T-helper 2 cell treated with Interferon-gamma antibody and Interleukin-4, amounts not matched to agents 100 ng/mL and 5 ng/mL, for 36 hours (primary cell): Measurements from ENCODE around the gene CSTF1. TPM values are rescaled to one million over a fixed set of nuclear protein-coding genes. Genes with fewer than 3 reads are reported as not detected.
"Not testable (repeated sequence)": the region's sequence is repeated elsewhere in the genome, so short reads cannot be mapped to it uniquely, and the experiment has no call there.

Source experiments
- intact Hi-C: fragments of 100-400 bp; cut with micrococcal nuclease; formaldehyde crosslinking; loops from one replicate; pipeline ENCODE4 v1.15.1; 2023
- total RNA-seq: library from RNA; stranded (reverse); gene quantifications from 2 replicates; pipeline ENCODE4 v1.2.3, GENCODE V29; 2022

CSTF1 gene
- total RNA-seq, 1 donor from 2014 or later, result 48.6 TPM

DNA sequence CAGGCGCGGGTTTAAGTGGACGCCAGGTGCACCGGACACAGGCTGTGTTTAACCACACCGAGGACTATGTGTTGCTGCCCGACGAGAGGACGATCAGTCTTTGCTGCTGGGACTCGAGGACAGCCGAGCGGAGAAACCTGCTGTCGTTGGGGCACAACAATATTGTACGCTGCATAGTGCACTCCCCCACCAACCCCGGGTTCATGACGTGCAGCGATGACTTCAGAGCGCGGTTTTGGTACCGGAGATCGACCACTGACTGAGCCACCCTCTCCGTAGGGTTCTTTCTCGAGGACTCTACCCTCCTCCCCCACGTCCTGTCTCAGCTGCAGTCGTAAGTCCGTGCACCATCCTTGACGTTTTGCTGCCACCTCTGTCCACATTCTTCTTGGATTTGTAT is 11.0 kb downstream of the CSTF1 start:
- intact Hi-C loops, result no loop called here

DNA sequence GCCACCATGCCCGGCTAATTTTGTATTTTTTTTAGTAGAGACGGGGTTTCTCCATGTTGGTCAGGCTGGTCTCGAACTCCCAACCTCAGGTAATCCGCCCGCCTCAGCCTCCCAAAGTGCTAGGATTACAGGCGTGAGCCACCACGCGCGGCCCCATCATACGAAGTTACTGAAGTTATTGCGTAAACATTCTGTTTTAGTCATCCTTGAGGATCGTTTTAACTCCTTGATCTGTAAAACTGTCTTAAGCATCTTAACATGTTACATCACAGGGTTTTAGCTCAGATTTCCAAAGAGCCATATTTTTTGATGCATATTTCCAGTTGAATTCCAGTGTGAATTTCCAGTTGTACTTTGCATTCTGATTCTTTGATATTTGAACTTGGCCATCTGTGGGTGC is 12.9 kb downstream of the CSTF1 start:
- intact Hi-C loops, result not testable (repeated sequence)

DNA sequence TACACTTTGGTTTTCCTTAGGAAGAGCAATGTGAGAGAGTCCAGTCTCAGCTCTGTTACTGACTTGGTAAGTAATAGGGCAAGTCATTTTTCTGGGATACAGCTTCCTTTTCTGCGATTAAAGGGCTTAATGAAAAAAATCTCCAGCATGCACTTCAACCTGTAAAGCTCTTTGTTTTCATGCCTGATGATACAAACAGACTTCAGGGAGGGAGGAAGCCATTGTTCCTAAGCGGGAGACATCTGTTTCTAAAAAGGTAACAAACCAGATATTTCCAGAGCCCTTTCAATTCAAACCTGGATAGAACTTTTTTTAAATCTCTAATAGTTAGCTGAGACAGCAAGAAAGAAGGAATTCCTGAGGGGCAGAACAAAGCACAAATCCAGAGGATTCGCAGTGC is 14.5 kb downstream of the CSTF1 start:
- intact Hi-C loops, result no loop called here

DNA sequence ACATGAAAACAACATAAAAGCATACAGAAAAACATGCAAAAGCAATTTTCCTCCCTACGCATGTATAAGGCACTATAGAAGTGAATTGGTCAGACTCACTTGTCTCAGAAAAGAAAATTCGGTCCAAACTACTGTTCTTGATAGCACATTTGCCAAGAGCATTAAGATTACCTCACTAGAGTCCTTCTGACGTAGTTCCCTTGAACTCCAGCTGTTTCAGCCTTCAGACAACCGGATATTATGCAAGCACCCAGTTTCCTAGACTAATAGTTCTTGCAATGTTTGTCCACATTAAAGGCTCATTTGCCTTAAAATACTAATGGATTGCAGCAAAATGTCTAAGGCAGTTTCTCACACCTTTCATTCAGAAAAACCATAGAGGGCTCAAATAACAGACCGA is 17.1 kb downstream of the CSTF1 start:
- intact Hi-C loops, result no loop called here

DNA sequence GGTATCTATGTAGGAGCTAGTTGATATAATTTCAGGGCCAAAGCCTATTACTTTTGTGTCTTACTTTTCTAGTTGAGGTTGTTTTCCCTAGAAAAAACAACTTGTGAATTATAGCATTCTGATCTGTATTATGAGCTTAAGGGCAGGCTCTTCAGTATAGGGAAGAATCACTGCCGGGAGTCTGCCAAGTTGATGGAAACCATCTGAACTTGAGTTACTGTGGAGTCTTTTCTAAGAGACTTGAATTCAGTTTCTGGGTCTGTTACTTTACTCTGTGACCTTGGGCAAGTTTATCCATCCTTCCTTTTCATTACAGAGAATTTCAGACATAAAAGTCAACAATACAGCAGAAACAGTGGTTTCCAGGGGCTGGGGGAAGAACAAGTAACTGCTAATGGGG is 17.5 kb downstream of the CSTF1 start:
- intact Hi-C loops, result no loop called here

DNA sequence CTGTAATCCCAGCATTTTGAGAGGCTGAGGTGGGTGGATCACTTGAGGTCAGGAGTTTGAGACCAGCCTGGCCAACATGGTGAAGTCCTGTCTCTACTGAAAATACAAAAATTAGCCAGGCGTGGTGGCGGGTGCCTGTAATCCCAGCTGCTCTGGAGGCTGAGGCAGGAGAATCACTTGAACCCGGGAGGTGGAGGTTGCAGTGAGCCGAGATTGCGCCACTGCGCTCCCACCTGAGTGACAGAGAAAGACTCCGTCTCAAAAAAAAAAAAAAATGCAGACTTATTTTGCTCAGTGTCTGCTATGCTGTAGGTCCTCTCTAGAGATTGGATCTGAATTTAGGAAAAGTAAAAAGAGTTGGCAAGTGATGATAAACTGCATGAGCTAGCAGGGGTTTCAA is 18.8 kb downstream of the CSTF1 start:
- intact Hi-C loops, result not testable (repeated sequence)

DNA sequence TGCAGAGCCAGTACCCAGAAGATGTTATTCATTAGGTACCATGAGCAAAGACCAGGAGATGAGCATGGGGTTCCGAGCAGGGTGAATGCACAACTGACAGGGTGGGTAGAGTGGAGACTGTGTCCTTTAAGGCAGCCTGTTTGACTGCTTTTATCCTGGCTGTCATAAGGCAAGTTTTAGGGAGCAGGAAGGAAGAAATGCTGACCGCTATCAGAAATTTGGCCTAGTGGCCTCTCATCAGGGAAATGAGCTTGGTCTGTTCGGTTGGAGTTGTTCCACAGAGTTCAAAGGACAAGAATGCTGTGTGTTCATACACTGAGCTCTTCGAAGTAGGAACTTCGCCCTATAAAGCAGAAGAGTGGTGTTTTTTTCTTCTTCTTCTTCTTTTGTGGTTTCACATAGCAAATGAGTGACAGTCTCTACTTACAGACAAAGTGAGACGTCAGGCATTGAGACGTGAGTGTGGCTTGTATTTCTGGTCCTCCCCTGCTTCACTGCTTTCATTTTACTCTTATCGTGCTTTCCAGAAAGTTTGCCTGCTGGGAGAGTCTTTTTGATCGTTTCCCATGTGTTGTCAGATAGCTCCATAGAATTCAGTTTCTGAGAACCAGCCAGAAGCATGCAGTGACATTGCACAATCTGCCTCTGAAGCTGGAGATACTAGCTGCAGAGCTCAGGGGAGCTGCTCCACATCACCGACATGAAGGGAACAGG is 19.5 kb downstream of the CSTF1 start, which contains the start of gene CASS4:
Gene CASS4 (plus strand): TSS at position 502 of the 714 bp plus-strand sequence. CDS start 199 bp downstream, at position 701.
- intact Hi-C loops, result loop anchor here (1.0 kb wide), 1 partner anchor 20 kb away; the partner anchor contains the start of genes AURKA and CSTF1

DNA sequence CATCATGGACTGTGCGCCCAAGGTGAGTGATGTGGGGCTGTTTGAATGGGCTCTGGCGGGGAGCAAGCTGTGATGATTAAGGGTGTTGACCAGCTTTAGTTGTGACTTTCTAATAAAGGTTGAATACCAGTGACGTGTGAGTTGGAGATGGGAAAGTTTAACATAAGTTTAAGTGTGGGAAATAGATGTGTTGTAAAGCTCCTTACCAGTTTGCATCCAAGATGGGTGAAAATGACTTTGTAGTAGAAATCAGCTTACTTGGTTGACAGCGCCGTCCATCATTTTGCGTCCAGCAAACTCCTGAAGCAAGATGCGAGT is 20.0 kb downstream of the CSTF1 start:
- intact Hi-C loops, result loop anchor here (1.0 kb wide), 1 partner anchor 20 kb away; the partner anchor contains the start of genes AURKA and CSTF1

DNA sequence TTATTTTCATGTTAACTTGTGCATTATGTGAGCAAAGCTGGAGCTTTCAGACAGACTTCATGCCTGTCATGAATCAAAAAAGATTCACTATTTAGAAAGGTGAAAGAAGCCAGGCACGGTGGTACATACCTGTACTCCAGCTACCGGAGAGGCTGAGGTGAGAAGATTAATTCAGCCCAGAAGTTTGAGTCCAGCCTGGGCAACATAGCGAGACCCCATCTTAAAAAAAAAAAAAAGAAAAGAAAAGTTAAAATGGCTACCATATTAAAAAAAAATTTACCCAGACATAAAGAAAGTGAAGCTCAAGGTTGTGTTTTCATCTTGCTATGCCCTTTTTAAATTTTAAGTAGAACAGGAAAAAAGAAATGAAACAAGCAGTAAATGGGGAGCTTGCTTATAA is 20.5 kb downstream of the CSTF1 start:
- intact Hi-C loops, result loop anchor here (1.0 kb wide), 1 partner anchor 21 kb away; the partner anchor contains the start of genes AURKA and CSTF1

DNA sequence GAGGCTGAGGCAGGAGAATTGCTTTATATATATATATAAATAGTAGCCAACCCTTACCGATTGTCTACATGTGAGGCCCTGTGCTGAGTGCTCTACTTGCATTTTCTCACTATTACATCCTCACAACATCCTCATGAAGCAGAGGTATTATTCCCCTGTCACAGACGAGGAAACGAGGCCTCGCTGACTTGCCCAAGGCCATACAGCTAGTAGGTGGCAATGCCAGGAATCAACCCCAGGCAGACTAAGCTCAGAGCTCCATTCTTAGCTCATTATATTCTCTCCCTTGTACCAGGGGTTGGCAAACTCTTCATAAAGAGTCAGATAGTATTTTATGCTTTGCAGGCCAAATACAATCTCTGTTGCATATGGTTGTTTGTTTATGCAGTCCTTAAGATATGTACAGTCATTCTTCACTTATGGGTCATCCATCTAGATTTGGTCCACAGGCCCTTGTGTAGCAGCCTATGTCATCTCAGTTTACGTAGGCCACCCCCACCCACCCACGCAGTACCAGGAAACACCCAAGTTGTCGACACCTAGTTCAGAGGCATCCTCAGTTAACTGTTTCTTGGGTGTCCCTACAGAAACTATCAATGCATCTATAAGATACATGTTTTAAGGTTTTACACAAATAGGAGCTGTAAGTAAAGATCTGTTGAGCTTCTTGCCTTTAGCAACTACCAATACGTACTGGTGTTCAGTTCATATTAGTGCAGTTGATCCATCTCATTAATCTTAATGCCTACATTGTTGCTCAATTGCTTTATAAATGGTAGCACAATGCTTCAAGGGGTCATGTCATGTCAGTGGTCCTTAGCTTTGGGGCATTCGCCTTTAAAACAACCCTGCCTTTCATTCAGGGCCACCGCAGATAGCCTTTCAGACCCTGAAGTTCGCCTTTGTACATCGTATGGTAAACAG is 22.7 kb downstream of the CSTF1 start:
- intact Hi-C loops, result no loop called here

DNA sequence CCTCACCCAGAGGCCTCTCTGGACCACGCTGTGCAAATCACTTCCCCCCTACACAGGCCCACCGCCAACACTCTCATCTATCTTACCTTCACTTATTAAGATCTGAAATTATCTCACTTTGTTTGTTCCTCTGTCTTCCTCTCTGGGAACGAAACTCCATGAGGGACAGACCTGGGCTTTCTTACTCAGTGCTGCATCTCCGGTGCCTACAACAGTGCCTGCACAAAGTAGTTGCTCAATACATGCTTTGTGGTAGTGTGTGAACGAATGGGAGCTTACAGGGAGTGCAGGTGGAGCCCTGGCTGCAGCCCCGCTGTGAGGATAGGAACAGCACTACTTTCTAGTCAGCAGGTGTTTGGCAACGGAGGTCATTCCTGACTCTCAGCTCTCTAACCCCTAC is 25.0 kb downstream of the CSTF1 start:
- intact Hi-C loops, result no loop called here

DNA sequence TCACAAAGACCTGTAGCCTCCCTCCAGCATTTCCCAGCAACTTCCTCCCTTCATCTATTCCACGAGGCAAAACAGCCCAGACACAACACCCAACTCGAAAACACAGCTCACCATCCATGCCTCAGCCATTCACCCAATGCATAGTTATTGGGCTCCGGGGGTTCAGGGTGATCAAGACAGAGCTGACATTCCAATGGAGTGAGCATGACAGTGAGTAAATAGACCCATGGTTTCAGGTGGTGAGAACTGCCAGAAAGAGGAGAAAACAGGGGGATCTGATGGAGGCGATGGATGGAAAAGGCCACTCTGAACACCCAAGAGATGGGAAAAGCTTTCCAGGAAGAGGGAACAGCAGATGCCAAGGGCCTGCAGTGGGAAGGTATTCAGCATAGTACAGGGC is 25.5 kb downstream of the CSTF1 start:
- intact Hi-C loops, result no loop called here

DNA sequence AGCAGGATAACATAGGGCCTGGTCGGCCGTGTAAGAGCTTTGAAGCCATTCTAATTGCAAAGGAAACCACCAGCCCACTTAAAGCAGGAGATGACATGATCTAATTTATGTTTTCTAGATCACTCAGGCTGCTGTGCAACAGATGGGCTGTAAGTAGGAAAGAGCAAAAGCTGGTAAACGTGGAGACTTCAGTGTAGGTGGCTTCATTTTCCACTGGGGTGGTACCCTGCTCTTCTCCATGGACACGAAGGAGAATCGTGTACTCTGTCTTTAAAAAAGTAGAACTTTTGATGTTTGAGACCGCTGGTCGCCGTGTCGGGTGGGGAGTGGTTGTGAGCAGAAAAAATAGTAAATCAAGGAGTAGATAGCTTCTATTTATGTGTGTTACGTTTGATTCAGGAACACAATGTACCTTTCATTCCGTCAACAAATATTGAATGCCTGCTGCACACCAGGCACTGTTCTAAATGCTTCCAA is 26.0 kb downstream of the CSTF1 start:
- intact Hi-C loops, result no loop called here

DNA sequence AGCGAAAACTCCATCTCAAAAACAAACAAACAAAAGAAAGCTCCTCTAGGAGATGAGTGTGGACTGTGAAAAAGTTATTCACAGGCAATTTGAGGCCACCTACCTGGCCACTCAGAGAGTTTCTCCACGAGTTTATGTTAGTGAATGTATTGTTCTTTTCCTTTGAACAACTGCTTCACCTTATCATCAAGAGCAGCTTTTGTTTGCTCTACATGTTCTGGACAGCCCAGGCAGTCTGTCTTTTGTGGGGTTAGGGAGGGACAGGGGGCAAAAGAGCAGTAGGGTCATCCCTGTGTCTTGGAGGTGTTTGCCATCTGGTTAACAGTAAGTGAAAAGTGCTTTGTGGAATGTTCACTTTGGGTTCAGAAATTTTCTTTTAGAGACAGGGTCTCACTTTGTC is 27.6 kb downstream of the CSTF1 start:
- intact Hi-C loops, result no loop called here

DNA sequence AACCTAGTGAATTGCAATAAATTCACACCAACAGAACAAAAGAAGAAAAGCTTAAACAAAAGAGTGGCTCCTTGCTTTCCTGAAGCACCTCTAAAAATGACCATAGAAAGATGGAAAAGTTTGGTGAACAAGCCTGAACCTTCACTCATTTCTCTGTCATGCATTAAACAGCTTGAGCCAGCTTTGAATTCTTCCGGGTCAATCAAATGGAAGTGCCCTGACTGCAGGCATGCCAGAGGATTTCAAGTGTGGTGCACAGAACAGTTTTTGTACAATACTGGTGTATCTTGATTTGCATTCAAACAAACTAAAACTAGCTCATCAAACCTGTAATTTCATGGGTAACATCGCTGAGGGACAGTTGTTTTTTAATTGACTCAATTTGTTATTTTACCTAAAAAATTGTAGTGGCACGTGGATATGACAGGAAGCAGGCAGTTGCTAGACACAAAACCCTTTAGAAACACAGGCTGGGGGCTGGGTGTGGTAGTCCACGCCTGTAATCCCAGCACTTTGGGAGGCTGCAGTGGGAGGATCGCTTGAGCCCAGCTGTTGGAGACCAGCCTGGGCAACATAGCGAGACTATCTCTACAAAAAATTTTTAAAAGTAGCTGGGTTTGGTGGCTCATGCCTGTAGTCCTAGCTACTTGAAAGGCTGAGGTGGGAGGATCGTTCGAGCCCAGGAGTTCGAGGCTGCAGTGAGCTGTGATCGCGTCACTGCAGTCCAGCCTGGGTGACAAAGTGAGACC is 28.7 kb downstream of the CSTF1 start:
- intact Hi-C loops, result no loop called here

DNA sequence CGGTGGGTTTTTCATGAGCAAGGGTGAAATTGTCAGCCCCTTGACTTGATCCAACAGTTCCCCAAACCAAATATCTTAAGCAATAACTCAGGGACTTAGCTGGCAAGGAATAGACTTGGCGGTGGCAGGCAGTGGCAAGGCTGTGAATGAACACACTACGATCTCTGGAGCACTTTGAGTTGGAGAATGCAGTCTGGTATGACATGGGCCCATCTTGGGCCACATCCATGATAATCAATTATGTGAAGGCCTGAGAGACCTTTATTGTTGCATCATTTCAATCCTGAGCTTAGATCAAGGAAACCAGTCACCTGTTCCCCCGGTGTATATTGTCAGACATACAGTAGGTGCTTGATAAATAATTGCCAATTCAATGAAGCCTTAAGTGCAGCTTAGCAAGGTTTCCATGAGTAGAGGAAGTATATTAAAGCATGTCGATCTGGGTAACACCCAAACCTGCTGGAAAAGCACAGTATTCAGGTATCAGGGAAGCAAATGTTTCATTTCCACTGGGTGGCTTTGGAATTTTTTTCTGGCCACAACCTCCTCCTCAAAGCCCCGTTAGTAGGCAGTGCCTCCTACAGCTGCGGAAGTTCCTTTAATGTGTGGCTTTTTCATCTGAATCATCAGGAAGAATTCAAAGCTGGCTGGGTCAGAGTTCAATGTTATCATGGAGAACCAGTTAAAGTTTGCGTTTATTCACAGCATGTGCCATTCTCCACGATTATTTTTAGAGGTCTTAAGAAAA is 29.8 kb downstream of the CSTF1 start:
- intact Hi-C loops, result no loop called here

DNA sequence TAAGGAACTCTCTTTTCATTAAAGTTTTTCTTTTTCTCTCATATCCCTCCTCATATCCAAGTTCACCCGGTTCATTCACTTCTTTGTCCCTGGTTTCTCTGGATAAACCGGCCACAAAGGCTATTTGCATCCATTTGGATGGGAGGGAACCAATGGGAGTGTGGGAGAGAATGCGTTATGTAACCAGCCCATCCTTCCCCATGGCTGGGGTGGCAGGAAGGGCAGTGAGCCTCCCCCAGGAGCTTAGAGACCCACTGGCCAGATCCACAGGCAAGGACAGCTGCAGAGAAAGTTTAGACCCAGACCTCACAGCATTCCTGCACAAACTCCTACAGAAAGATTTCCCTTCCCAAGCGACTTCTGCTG is 30.4 kb downstream of the CSTF1 start:
- intact Hi-C loops, result no loop called here

DNA sequence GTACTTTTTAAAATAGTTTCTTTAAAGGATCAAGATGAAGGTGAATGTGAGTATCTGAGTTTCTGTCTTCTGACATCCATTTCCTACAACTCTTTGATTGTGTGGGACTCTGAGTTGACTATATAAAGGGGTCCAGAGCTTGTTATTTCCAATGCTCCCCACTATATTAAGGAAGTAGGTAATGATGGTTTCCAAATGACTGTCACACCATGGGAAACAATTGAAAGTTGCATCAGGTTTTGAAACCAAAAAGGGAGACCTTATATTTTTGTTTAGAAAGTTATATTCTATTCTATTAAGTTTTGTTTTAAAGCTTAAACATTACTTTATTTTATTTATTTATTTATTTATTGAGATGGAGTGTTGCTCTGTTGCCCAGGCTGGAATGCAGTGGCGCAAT is 30.8 kb downstream of the CSTF1 start:
- intact Hi-C loops, result no loop called here

DNA sequence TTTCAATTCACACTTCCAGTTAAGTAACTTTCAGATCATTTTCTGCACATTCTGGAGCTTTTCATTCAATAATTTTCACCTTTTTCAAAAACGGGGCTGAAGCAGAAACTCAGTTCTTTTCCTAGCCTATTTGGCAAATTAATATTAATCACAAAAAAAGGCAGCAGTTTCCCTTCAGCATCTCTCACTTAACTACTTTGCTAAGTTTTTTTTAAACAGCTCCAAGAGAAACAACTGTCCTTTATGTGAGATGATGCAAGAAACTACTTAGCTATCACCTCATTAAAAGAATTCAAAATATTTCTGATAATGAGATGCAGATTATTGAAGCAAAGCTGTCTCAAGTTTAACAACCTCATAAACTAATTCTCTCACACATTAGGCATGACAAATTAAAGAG is 31.4 kb downstream of the CSTF1 start:
- intact Hi-C loops, result no loop called here

DNA sequence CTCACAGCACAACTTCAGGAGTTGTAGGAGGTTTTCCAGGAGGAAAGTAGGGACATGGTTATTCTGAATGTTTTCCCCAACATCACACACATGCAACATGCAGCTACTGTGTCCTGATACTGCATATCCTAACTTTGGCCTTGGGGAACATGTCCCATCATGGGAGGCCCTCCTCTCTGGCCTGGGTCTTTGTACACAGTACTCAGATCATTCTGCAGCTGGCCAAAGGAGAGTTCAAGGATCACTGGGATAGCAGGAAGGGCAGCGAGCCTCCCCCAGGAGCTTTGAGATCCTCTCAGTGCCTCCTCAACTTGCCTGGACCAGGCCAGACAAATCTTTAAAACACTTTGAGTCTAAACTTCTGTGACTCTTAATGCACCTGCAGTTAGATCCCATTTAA is 32.5 kb downstream of the CSTF1 start:
- intact Hi-C loops, result no loop called here

DNA sequence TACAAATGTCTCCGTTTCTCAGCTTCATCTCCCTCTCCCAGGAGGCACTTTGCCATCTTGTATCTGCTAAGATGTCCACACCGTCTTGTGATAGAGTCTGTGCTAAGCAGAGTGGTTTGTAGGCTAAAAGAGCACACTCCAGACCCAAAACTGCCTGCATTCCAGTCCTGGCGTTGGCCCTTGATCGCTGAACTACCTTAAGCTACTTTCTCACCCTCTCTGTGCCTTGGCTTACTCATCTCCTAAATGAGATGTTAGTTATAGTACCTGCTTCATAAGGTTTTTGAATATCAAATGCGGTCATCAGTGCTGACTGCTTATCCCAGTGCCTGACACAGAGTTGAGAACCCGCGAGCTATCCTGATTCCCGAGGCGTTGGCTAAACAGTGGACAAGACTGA is 33.6 kb downstream of the CSTF1 start:
- intact Hi-C loops, result no loop called here
